Astrocyte of the cerebellum (primary cell): ENCODE measurements around the gene ROCK2.
A peak's percentile ranks its signal among the peaks of the same experiment; 100 is the strongest.

ENCODE experiments used
- DNase-seq: peaks from one replicate; pipeline ENCODE4 v3.0.0-alpha.2; 2011; ENCODE audit warnings: low read depth
- H3K4me3 ChIP-seq: 2 replicates; pipeline ENCODE4 v1.5.1; 2011; ENCODE audit warnings: mild to moderate bottlenecking, low read depth, low read length, moderate library complexity
- in situ Hi-C: cut with HindIII; loops from 2 replicates; pipeline ENCODE4 v1.10.0; 2017; ENCODE audit warnings: low sequenced_read_pairs
- TF ChIP-seq, protein P1 (sequence below): IDR thresholded peaks from 2 replicates; pipeline ENCODE4 v1.5.1; 2012; ENCODE audit warnings: low read length, low read depth, moderate library complexity, mild to moderate bottlenecking; ENCODE audit errors: missing control alignments

The ROCK2 gene

DNA sequence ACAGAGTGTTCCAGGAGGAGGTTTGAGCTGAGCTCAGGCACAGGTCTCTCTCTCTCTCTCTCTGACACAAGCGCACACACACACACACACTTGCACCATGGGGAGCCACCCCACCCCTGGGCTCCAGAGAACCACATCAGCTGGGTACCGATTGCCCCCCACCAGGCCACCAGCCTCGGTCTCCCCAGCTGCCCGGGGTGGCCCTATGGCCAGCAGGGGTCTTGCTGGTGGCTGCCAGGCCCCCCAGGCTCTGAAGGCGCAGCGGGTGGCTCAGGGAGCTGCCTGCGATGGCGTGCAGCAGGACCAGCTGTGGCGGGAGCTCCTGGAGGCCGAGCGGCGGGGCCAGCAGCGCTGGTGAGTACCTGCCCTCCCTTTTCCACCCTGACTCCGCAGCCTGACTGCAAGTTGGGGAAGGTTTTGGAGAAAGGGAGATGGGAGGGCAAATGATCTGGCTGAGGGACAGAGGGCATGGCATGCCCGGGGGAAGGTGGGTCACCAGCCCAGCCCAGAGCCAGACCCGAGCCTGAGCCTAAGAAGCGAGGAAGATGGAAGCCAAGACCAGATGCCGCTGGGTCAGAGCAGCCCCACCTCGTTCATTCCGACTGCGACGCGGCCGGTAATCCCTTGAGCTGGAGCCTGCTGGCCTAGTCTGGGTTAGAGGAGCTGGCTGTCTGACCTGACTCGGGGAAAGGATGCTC, 211.0 kb downstream of the ROCK2 start:
- in situ Hi-C loops: loop anchor here (5.0 to 25.0 kb wide), 3 partner anchors 74 to 311 kb away; no protein-coding TSS in a partner anchor
- peak overlapping the region; percentile 43 for H3K4me3 ChIP-seq
- TF ChIP-seq, protein P1, sequence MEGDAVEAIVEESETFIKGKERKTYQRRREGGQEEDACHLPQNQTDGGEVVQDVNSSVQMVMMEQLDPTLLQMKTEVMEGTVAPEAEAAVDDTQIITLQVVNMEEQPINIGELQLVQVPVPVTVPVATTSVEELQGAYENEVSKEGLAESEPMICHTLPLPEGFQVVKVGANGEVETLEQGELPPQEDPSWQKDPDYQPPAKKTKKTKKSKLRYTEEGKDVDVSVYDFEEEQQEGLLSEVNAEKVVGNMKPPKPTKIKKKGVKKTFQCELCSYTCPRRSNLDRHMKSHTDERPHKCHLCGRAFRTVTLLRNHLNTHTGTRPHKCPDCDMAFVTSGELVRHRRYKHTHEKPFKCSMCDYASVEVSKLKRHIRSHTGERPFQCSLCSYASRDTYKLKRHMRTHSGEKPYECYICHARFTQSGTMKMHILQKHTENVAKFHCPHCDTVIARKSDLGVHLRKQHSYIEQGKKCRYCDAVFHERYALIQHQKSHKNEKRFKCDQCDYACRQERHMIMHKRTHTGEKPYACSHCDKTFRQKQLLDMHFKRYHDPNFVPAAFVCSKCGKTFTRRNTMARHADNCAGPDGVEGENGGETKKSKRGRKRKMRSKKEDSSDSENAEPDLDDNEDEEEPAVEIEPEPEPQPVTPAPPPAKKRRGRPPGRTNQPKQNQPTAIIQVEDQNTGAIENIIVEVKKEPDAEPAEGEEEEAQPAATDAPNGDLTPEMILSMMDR: no peak
- DNase-seq: no peak

DNA sequence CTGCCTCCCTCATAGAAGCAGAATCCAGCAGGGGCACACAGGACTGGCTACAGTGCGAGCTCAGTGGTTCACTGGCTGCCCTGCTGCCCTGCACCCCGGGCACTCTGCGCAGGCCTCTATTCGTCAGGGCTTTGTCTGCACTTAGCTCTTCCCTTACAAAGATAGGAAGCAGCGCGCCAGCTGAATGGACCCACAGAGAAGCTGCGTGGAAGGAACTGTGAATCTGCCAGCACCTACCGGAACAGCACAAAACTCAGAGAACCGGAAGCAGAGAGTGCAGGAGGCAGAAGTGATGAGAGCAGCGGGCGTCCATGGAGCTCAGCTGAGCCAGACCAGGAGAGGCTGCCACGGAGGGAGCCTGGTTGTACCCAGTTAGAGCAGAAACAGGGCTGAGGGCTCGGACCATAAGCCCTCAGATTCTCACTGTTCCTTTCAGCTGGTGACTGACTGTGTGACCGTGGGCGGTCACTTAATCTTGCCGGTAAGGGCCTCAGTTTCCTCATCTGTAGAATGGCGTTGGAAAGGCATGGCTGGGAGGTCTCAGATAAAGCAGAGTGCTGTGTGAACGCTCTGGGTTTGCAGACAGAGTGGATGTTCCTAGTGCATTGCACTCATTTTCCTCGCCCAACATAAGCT, 212.3 kb downstream of the ROCK2 start:
- no peak for DNase-seq
- no peak overlapping the region for H3K4me3 ChIP-seq
- TF ChIP-seq, protein P1: no peak
- in situ Hi-C loops: loop anchor here (5.0 to 25.0 kb wide), 3 partner anchors 75 to 310 kb away; no protein-coding TSS in a partner anchor

DNA sequence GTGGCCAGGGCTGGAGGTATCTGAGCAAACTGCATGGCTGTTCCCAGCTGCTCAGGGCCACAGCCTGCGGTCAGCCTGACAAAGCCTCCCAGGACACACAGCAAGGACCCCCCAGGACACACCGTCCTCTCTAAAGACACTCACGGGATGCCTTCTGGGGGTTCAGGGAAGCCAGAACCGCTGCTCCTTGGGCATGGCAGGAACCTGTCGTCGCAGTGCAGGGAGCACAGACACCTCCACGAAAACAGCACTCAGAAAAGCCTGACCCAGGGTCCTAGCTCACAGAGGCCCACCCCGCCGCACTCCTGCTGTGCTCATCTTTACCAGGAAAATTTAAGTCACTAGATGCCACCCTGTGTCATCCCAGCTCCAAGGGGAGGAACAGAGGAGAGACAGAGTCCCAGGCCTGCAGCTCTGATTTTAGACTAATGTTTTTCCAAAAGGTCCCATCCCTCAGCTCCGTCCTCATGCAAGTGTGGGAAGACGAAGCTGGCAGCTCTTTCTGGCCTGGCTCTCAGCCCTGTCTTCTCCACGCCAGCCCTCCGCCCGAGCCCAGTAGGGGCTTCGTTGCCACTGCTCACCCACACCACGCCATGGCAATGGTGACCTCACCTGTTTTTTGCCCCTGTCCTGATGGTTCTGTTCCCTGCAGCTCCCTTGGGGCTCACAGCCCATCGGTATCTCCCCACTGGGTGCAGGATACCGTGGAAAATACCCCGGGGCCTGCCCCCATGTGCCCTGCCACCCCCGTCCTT, 213.1 kb downstream of the ROCK2 start:
- H3K4me3 ChIP-seq: no peak overlapping the region
- in situ Hi-C loops: loop anchor here (5.0 to 25.0 kb wide), 3 partner anchors 76 to 309 kb away; no protein-coding TSS in a partner anchor
- DNase-seq: no peak
- TF ChIP-seq, protein P1: no peak
